Measurements from ENCODE around the gene GPC5. TPM values are rescaled to one million over a fixed set of nuclear protein-coding genes. Genes with fewer than 3 reads are reported as not detected.

The GPC5 gene
- total RNA-seq, 4 donors from 2014 or later: 0.24 to 30.8 (median 1.8) TPM; not detected in 1

DNA sequence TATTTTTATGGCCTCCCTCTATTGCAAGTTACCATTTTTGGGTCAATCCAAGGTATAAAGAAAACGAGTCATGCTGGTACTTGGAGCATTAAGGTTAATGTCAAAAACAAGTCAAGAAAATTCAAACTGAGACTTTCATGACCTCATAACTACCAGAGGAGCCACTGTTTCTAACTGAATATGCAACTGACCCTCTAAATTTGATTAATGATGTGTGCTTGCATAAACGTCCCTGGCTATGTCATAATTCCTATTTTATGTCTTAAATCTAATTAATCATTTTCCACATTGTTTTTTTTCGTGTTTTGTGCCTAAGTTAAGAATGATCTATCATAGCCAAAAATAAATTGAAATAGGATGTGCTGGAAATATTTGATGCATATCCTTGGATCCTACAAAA is 1431.5 kb downstream of the GPC5 start:
- intact Hi-C loops (cut with DNase I; ENCODE audit: low total_unique reads): no loop called here
- Histone ChIP-seq H3K27ac (no peak overlapping the region), H3K4me3 (no peak overlapping the region), H3K27me3 (no peaks in the 10 kb centered on the region), H3K4me1 (no peaks in the 10 kb centered on the region), H3K36me3 (no peaks in the 10 kb centered on the region), H3K9me3 (no peaks in the 10 kb centered on the region)
- TF ChIP-seq POLR2A (IDR thresholded peaks at IDR 0.05): no peak
- TF ChIP-seq, protein P1, sequence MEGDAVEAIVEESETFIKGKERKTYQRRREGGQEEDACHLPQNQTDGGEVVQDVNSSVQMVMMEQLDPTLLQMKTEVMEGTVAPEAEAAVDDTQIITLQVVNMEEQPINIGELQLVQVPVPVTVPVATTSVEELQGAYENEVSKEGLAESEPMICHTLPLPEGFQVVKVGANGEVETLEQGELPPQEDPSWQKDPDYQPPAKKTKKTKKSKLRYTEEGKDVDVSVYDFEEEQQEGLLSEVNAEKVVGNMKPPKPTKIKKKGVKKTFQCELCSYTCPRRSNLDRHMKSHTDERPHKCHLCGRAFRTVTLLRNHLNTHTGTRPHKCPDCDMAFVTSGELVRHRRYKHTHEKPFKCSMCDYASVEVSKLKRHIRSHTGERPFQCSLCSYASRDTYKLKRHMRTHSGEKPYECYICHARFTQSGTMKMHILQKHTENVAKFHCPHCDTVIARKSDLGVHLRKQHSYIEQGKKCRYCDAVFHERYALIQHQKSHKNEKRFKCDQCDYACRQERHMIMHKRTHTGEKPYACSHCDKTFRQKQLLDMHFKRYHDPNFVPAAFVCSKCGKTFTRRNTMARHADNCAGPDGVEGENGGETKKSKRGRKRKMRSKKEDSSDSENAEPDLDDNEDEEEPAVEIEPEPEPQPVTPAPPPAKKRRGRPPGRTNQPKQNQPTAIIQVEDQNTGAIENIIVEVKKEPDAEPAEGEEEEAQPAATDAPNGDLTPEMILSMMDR (IDR thresholded peaks at IDR 0.05): no peak
- DNase-seq: no peak

DNA sequence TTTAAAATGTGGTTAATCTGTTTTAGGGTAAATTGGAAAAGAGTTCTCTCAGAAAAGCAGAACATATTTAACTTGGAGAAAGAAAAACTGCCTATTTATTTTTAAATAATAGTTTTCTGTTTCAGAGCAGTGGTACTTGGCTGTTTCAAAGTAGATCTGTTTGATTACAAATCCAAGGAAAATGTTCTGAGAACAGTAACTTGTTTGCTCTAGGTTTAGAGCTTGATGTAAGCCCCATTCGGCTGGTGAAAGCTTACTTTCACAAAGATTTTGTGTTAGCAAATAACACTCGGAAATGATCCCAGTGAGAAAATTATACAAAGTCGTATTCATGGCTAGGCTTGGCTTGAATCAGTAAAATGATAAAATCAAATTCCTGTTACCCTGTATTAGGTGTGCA is 1432.4 kb downstream of the GPC5 start:
- H3K4me1 ChIP-seq: no peaks in the 10 kb centered on the region
- H3K27me3 ChIP-seq: no peaks in the 10 kb centered on the region
- no peak overlapping the region for H3K27ac ChIP-seq
- H3K4me3 ChIP-seq: no peak overlapping the region
- DNase-seq: no peak
- TF ChIP-seq, protein P1 (IDR thresholded peaks at IDR 0.05): no peak
- TF ChIP-seq POLR2A (IDR thresholded peaks at IDR 0.05): no peak
- intact Hi-C loops (cut with DNase I; ENCODE audit: low total_unique reads): no loop called here
- no peaks in the 10 kb centered on the region for H3K36me3 ChIP-seq
- H3K9me3 ChIP-seq: no peaks in the 10 kb centered on the region

DNA sequence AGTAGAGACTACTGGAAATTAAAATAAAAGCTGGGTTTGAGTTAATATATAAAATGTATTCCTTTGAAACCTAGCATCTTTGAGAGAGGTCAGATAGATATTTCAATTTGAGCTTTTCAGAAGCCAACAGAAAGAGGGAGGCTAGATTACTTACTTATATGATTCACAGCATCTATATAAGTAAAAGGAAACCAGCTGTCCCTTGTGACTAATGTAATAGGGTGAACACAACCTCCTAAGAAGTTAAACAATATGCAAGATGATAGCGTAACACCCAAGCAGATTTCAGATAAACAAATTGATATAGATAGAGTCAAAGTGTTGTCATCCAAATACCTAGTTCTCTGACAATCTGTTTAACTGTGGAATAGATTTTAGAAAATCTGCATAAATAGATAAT is 1434.7 kb downstream of the GPC5 start:
- no peak overlapping the region for H3K27ac ChIP-seq
- H3K4me1 ChIP-seq: no peaks in the 10 kb centered on the region
- no peaks in the 10 kb centered on the region for H3K36me3 ChIP-seq
- H3K9me3 ChIP-seq: no peaks in the 10 kb centered on the region
- intact Hi-C loops (cut with DNase I; ENCODE audit: low total_unique reads): no loop called here
- H3K27me3 ChIP-seq: no peaks in the 10 kb centered on the region
- no peak for TF ChIP-seq POLR2A (IDR thresholded peaks at IDR 0.05)
- no peak overlapping the region for H3K4me3 ChIP-seq
- DNase-seq: no peak

DNA sequence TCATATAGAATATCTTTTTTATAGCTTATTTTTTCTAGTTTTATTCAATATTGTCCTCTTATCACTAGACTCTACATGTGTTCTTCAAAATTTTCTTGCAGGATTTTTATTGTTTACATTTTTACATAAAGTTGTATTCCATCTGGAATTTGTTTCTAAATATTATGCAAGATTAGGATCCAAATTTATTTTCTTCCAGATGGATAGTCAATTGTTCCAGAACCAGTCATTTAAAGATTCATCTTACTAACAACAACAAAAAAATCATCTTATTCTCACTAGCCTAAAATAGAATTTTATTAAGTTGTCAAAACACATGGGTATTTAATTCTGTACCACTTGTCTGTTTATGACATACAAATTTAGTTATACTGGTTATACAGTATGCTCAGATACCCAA is 1437.8 kb downstream of the GPC5 start:
- no peak overlapping the region for H3K27ac ChIP-seq
- intact Hi-C loops (cut with DNase I; ENCODE audit: low total_unique reads): no loop called here
- no peaks in the 10 kb centered on the region for H3K27me3 ChIP-seq
- H3K9me3 ChIP-seq: no peaks in the 10 kb centered on the region
- DNase-seq: no peak
- no peaks in the 10 kb centered on the region for H3K36me3 ChIP-seq
- H3K4me1 ChIP-seq: no peaks in the 10 kb centered on the region
- no peak for TF ChIP-seq POLR2A (IDR thresholded peaks at IDR 0.05)
- TF ChIP-seq, protein P1 (IDR thresholded peaks at IDR 0.05): no peak
- H3K4me3 ChIP-seq: no peak overlapping the region

DNA sequence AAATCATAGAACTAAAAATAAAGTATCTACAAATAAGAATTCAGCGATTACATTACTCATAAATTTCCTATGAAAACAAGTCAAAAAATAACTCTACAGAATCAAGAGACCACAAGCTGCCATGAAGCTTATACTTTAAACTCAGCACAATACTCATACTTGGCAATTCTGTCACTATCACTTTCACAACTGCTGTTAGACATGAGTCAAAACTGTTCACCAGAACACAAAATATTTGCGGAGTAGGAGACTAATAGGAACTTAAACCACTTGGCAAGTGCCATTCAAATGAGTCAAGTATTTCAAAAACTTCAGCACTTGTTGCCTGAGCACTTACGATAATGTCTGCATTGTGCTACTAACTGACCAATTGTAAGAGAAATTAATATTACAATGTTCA is 1440.4 kb downstream of the GPC5 start:
- no peaks in the 10 kb centered on the region for H3K4me1 ChIP-seq
- no peak for DNase-seq
- no peak for TF ChIP-seq POLR2A (IDR thresholded peaks at IDR 0.05)
- TF ChIP-seq, protein P1 (IDR thresholded peaks at IDR 0.05): no peak
- no peak overlapping the region for H3K27ac ChIP-seq
- no peaks in the 10 kb centered on the region for H3K27me3 ChIP-seq
- H3K9me3 ChIP-seq: no peaks in the 10 kb centered on the region
- intact Hi-C loops (cut with DNase I; ENCODE audit: low total_unique reads): no loop called here
- H3K36me3 ChIP-seq: no peaks in the 10 kb centered on the region
- H3K4me3 ChIP-seq: no peak overlapping the region

DNA sequence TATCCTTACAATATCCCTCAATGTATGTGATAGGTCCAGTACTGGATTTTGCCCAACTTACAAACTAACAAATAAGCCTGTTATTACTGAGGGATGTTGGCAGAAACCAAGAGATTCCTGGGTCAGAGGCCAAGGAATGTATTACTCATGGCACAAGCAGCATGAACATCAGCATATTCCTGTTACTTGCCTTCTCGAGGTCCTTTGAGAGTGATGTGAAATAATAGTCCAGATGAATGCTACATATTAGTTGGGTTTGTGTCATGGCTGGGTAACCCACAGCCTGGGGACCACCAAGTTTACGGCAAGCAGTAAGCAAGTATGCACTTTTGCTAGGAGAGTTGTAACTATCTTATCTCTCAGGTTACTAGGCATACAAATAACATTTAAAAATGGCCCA is 1443.7 kb downstream of the GPC5 start:
- no peak overlapping the region for H3K4me3 ChIP-seq
- DNase-seq: no peak
- intact Hi-C loops (cut with DNase I; ENCODE audit: low total_unique reads): no loop called here
- H3K9me3 ChIP-seq: no peaks in the 10 kb centered on the region
- H3K36me3 ChIP-seq: no peaks in the 10 kb centered on the region
- no peaks in the 10 kb centered on the region for H3K27me3 ChIP-seq
- TF ChIP-seq, protein P1 (IDR thresholded peaks at IDR 0.05): no peak
- no peak for TF ChIP-seq POLR2A (IDR thresholded peaks at IDR 0.05)
- no peaks in the 10 kb centered on the region for H3K4me1 ChIP-seq
- H3K27ac ChIP-seq: no peak overlapping the region

Measured in uterus (tissue), 4 donors.